ENCODE data around the gene PIAS4.

GRCh38 chr19:4010808-4011110 lies 3.2 kb downstream of the PIAS4 start:
- TF ChIP-seq EZH2 (IDR thresholded peaks at IDR 0.05) (no peak), CTCF (IDR thresholded peaks at IDR 0.05) (no peak)
